SU-DHL-6 (cell line): ENCODE results near the gene NFKBIA.
"Not testable (repeated sequence)": the region's sequence is repeated elsewhere in the genome, so short reads cannot be mapped to it uniquely, and the experiment has no call there.

ENCODE experiments used
- H2AFZ ChIP-seq: fragments of 200-600 bp; sonication (generic); 2 replicates; pipeline ENCODE4 v1.6.1; 2014; ENCODE audit warnings: low read depth, mild to moderate bottlenecking, moderate library complexity, mixed read lengths, antibody characterized with exemption, low read length; ENCODE audit not compliant: severe bottlenecking
- H3F3A ChIP-seq: fragments of 200-600 bp; shearing (Covaris generic); 2 replicates; pipeline ENCODE4 v1.6.0; 2016; ENCODE audit warnings: antibody characterized with exemption, mild to moderate bottlenecking; ENCODE audit not compliant: insufficient read depth
- H3K27ac ChIP-seq: fragments of 200-600 bp; sonication (generic); 2 replicates; pipeline ENCODE4 v1.5.1; 2016; ENCODE audit warnings: low read depth, mild to moderate bottlenecking, low read length, moderate library complexity, mixed read lengths
- H3K27me3 ChIP-seq: fragments of 200-600 bp; sonication (generic), shearing (Covaris generic); 2 replicates; pipeline ENCODE4 v1.6.0; 2014; ENCODE audit warnings: mild to moderate bottlenecking, low read length
- H3K36me3 ChIP-seq: fragments of 200-600 bp; sonication (generic); 2 replicates; pipeline ENCODE4 v1.6.1; 2014; ENCODE audit warnings: mild to moderate bottlenecking, low read length, mixed read lengths
- H3K4me2 ChIP-seq: fragments of 300-600, 200-600 bp; shearing (Covaris generic), sonication (generic); 2 replicates; pipeline ENCODE4 v1.6.0; 2014; ENCODE audit warnings: low read length, low read depth, mild to moderate bottlenecking; ENCODE audit not compliant: poor library complexity, severe bottlenecking
- H3K4me3 ChIP-seq: fragments of 200-600 bp; sonication (generic); 2 replicates; pipeline ENCODE4 v1.5.1; 2014; ENCODE audit warnings: antibody characterized with exemption, low read length, mild to moderate bottlenecking, mixed read lengths; ENCODE audit not compliant: insufficient read depth, poor library complexity, severe bottlenecking
- H3K79me2 ChIP-seq: fragments of 200-600 bp; sonication (generic); 2 replicates; pipeline ENCODE4 v1.6.1; 2014; ENCODE audit warnings: mild to moderate bottlenecking, low read length, moderate library complexity; ENCODE audit not compliant: insufficient read depth
- H3K9ac ChIP-seq: fragments of 200-600 bp; sonication (generic); 2 replicates; pipeline ENCODE4 v1.7.0; 2014; ENCODE audit warnings: mild to moderate bottlenecking, low read length
- H3K9me2 ChIP-seq: fragments of 200-600 bp; sonication (generic); replicated peaks from 2 replicates; pipeline ENCODE4 v1.6.1; 2014; ENCODE audit warnings: low read length; ENCODE audit not compliant: insufficient read depth
- H3K9me3 ChIP-seq: fragments of 200-600 bp; sonication (generic); 2 replicates; pipeline ENCODE4 v1.6.1; 2014; ENCODE audit warnings: low read length, mixed read lengths; ENCODE audit not compliant: insufficient read depth
- H4K20me1 ChIP-seq: fragments of 200-600 bp; sonication (generic); 2 replicates; pipeline ENCODE4 v1.6.1; 2014; ENCODE audit warnings: low read depth, mild to moderate bottlenecking, antibody characterized with exemption, low read length, moderate library complexity, mixed read lengths
- EZH2phosphoT487 ChIP-seq: fragments of 200-600 bp; sonication (generic), shearing (Covaris generic); conservative IDR thresholded peaks from 2 replicates; pipeline ENCODE4 v1.6.1; 2018; ENCODE audit warnings: mild to moderate bottlenecking, antibody characterized with exemption, low read length, moderate library complexity, mixed read lengths
- TF ChIP-seq, protein P1 (sequence below): fragments of 200-600 bp; sonication (generic); IDR thresholded peaks from one replicate; pipeline ENCODE4 v1.5.1; 2017; ENCODE audit warnings: antibody characterized with exemption, mild to moderate bottlenecking, low read length, moderate library complexity; ENCODE audit not compliant: insufficient read depth, poor library complexity, severe bottlenecking

NFKBIA gene

DNA sequence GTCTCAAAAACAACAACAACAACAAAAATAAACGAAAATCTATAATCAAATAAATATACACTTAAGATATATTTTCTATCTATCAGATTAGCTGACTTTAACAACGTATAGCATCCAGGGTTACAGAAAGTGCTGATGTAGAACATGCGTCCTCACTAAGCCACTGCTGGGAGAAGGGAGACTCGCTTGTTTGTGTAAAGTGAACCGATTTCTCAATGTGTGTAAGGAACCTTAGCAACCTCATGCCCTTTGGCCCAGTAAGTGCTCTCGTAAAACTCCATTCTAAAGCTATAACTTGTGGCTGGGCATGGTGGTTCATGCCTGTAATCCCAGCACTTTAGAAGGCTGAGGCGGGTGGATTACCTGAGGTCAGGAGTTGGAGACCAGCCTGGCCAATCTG is 23.8 kb downstream of the NFKBIA start:
- Histone ChIP-seq H3K4me3 (no peak overlapping the region), H3K36me3 (no peaks in the 10 kb centered on the region), H3F3A (no peaks in the 10 kb centered on the region), H2AFZ (no peak overlapping the region), H4K20me1 (no peaks in the 10 kb centered on the region), H3K9ac (no peak overlapping the region), H3K9me3 (no peaks in the 10 kb centered on the region), H3K79me2 (no peaks in the 10 kb centered on the region), H3K4me2 (no peak overlapping the region), H3K27me3 (no peaks in the 10 kb centered on the region), H3K27ac (no peak overlapping the region), H3K9me2 (no peaks in the 10 kb centered on the region)
- TF ChIP-seq, protein P1, sequence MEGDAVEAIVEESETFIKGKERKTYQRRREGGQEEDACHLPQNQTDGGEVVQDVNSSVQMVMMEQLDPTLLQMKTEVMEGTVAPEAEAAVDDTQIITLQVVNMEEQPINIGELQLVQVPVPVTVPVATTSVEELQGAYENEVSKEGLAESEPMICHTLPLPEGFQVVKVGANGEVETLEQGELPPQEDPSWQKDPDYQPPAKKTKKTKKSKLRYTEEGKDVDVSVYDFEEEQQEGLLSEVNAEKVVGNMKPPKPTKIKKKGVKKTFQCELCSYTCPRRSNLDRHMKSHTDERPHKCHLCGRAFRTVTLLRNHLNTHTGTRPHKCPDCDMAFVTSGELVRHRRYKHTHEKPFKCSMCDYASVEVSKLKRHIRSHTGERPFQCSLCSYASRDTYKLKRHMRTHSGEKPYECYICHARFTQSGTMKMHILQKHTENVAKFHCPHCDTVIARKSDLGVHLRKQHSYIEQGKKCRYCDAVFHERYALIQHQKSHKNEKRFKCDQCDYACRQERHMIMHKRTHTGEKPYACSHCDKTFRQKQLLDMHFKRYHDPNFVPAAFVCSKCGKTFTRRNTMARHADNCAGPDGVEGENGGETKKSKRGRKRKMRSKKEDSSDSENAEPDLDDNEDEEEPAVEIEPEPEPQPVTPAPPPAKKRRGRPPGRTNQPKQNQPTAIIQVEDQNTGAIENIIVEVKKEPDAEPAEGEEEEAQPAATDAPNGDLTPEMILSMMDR, result no peak
- TF ChIP-seq EZH2phosphoT487, result no peak

DNA sequence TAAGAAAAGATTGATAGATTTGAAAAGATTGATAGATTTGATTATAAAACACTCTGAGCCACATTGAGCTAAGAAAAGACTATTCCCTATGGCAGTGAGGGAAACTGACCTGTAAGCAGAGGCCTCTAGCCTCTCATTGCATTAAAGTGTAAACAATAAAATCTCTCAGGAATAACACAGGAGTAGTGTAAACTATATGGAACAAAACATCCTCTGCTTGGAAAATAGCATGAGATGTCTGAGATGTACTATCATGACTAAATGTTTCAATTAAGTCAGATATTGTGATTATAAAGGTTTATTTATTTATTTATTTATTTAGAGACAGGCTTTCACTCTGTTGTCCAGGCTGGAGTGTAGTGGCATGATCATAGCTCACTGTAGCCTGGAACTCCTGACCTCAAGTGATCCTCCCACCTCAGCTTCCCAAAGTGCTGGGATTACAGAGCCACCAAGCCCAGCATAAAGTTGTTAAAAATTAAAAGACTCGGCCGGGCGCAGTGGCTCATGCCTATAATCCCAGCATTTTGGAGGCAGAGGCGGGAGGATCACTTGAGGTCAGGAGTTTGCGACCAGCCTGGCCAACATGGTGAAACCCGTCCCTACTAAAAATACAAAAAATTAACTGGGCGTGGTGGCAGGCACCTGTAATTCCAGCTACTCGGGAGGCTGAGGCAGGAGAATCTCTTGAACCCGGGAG is 25.2 kb downstream of the NFKBIA start:
- not testable (repeated sequence) for H3K4me3 ChIP-seq, H3K9me2 ChIP-seq, H3K27ac ChIP-seq, H3K36me3 ChIP-seq, H2AFZ ChIP-seq, H3K79me2 ChIP-seq, H4K20me1 ChIP-seq, H3K9me3 ChIP-seq, H3K27me3 ChIP-seq, H3K4me2 ChIP-seq, H3F3A ChIP-seq, H3K9ac ChIP-seq

DNA sequence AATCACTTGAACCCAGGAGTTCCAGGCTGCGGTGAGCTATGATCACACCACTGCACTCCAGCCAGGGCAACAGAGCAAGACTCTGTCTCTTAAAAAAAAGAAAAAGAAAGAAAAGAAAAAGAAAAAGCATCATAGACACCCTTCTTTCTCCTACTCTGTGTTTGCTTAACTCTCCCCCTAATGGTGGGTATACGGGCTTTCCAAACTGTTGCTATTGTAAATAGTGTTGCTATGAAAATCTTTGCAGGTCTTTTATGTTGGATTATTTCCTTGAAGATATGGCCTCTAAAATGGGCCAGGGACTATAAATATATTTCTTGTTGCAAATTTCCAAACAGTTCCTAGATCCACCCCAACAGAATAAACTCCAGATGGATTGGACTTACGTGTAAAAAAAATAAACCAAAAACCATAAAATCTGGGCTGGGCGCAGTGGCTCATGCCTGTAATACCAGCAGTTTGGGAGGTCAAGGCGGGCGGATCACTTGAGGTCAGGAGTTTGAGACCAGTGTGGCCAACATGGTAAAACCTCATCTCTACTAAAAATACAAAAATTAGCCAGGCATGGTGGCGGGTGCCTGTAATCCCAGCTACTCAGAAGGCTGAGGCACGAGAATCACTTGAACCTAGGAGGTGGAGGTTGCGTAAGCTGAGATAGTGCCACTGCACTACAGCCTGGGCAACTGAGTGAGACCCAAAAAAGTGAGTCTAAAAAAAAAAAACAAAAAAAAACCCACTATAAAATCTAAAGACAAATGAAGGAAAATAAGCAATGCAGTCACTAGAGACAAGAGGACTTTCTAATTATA is 25.9 kb downstream of the NFKBIA start:
- no peaks in the 10 kb centered on the region for H3K36me3 ChIP-seq
- no peaks in the 10 kb centered on the region for H3K79me2 ChIP-seq
- no peaks in the 10 kb centered on the region for H3K9me3 ChIP-seq
- no peaks in the 10 kb centered on the region for H3F3A ChIP-seq
- no peaks in the 10 kb centered on the region for H4K20me1 ChIP-seq
- no peak for TF ChIP-seq EZH2phosphoT487
- TF ChIP-seq, protein P1, result no peak
- H3K4me3 ChIP-seq, result no peak overlapping the region
- H3K27me3 ChIP-seq, result no peaks in the 10 kb centered on the region
- H3K9ac ChIP-seq, result no peak overlapping the region
- H2AFZ ChIP-seq, result no peak overlapping the region
- no peaks in the 10 kb centered on the region for H3K9me2 ChIP-seq
- H3K27ac ChIP-seq, result no peak overlapping the region
- no peak overlapping the region for H3K4me2 ChIP-seq

DNA sequence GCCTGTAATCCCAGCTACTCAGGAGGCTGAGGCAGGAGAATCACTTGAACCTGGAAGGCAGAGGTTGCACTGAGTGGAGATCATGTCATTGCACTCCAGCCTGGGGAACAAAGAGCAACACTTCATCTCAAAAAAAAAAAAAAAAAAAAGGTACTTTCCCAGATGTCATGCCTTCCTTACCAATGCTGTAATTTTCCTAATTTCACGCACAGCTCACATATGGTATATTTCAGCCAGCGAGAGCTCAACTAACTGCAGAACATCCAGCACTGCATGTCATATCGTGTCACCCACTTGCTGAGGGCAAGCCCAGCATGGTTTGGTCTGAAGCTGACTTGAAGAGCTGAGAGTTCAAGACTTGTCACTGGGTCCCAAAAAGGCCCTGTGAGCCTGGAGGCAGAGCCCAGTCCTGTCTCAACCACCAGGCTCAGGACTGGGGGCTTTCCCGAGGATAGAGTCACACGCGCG is 29.0 kb downstream of the NFKBIA start:
- Histone ChIP-seq H3K4me2 (no peak overlapping the region), H3K9me3 (no peaks in the 10 kb centered on the region; the same call in 1 of the 2 replicates), H3F3A (no peaks in the 10 kb centered on the region), H3K27me3 (no peaks in the 10 kb centered on the region), H3K27ac (no peak overlapping the region), H2AFZ (no peak overlapping the region), H4K20me1 (no peaks in the 10 kb centered on the region), H3K9ac (no peak overlapping the region), H3K79me2 (no peaks in the 10 kb centered on the region), H3K4me3 (no peak overlapping the region), H3K36me3 (no peaks in the 10 kb centered on the region), H3K9me2 (no peaks in the 10 kb centered on the region)
- TF ChIP-seq, protein P1, result no peak
- TF ChIP-seq EZH2phosphoT487, result no peak
